HG02623 (cell line): ENCODE measurements around the gene EEIG1.
A peak's percentile ranks its signal among the peaks of the same experiment; 100 is the strongest.

Experiments
- ATAC-seq: cut with Tn5 transposase; IDR thresholded peaks from one replicate; pipeline ENCODE4 v1.9.1; 2021; ENCODE audit warnings: moderate library complexity; ENCODE audit not compliant: unreplicated experiment

EEIG1 gene

DNA sequence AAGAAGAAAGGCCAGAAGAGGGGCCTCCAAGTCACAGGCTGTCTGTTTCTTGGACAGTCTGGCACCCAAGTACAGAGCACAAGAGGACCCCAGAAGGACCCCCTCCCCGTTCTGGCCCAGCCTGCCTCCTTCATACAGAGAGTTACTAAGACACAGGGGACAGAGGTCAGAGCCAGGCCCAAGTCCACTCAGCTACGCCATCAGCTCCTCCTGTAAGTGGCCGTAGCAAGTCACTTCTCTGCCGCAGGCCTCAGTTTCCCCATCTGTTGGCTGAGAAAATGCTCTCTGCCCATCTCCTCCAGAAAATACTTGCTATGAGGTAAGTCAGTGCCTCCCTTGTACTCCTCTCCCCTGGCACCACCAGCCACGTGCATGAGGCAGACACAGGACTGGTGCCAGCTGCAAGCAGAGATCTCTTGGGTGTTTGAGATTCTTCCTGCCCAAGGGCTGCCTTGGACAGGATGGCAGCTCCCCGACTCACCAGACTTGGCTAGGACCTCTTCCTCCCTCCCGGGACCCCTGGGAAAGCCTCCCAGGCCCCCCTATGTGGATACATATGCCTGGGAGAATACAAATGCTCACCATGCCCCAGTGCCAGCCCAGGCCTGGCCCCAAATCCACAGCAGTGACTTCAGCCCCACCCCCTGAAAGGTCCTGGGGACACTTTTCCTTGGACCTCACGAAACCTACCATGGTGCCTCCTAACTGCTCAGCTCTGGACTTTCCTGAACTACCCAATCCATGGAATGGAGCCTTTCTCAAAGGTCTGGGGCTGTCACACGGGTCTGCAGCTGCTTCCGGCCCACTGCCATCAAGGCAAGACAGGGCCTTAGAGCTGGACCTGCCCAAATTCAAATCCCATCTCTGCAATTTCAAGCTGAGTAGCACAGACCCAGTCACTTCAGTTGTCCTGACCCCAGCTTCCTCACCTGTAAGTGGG is 5.1 kb downstream of the EEIG1 start:
- ATAC-seq, result no peak

GRCh38 chr9:127974769-127975261 is 6.0 kb downstream of the EEIG1 start:
- ATAC-seq, result no peak

DNA sequence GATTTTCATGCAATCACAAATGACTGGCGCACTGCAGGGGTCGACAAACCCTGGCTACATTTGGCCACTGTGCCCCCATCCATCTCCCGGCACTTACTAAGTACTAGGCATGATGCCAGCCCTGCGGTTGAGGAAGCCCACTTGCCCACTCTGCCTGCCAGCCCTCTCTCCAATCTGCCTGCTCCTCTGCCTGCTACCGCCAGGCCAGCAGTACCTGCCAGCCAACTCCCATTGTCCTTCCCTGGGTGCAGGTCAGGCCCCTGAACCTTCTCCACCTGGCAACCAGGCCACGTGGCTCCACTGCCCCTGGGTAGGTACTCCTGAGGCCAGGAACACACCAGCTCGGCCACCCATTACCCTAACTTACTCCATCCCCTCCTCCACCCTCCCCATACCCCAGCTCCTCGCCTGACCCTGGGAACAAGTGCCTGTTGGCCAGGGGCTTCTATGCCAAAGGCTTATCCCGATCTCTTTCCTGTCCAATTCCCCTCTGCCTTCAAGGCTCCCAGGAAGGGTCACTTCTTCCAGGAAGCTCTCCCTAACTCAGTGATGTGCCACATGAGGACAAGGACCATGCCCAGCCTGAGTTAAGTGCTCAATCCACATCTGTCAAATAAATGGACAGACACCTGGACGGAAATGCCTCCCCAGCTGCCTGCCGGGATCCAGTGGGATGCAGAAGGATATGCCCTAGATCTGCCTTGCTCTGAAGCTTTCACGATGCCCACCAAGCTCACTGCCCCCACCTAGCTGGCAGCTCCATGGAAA is 6.6 kb downstream of the EEIG1 start:
- no peak for ATAC-seq

- no peak for ATAC-seq
Observed at GRCh38 chr9:127973169-127974000, 7.4 kb downstream of the EEIG1 start.

DNA sequence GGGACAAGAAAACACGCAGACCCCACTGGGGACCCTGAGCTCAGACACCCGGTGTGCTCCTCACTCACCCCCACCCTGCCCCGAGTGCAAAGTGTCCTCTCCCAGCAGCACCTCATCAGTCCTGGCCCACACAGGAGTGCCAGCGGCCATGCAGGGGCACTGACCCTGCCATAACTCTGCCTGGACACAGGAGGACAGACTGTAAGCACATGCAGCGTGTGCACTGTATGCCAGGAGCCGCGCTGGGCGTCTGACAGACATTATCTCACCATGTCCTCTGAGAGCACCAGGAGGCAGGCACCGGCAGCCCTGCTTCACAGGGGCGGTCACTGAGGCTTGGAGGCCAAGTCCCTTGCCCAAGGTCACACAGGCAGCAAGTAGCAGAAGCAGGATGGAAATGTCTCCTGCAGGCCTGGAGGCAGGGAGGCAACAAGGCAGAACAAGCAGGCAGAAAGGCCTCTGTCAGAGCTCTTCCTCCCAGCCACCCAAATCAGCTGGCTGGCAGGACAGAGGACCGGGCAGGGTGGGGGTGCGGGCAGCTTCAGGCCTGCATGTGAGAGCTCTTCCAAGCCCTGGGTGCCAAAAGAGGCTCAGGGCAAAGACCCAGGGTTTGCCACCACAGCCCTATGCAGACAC is 8.4 kb downstream of the EEIG1 start:
- ATAC-seq, result no peak

GRCh38 chr9:127971357-127972235 is 9.2 kb downstream of the EEIG1 start:
- ATAC-seq, result no peak

- peak; percentile 78 for ATAC-seq
Observed at GRCh38 chr9:127970401-127971313, 10.1 kb downstream of the EEIG1 start.

GRCh38 chr9:127968700-127969383 is 11.9 kb downstream of the EEIG1 start:
- ATAC-seq, result no peak

DNA sequence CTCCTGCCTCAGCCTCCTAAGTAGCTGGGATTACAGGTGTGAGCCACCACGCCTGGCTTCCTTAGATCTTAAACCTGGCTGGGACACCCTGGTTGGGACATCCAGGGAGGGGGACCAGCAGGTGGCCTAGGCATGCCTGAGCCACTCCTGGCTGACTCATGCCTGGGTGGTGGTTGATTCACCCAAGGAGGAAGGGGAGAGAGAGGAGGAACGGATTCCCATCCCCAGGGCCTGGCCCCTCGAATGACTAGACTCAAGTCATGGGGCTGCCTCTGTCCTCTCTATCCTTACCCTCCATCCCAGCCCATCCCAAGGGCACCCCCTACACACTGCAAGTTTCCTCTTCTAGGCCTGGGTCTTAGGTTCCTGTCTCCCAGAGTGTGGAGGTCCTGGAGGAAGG is 12.7 kb downstream of the EEIG1 start:
- ATAC-seq, result no peak

DNA sequence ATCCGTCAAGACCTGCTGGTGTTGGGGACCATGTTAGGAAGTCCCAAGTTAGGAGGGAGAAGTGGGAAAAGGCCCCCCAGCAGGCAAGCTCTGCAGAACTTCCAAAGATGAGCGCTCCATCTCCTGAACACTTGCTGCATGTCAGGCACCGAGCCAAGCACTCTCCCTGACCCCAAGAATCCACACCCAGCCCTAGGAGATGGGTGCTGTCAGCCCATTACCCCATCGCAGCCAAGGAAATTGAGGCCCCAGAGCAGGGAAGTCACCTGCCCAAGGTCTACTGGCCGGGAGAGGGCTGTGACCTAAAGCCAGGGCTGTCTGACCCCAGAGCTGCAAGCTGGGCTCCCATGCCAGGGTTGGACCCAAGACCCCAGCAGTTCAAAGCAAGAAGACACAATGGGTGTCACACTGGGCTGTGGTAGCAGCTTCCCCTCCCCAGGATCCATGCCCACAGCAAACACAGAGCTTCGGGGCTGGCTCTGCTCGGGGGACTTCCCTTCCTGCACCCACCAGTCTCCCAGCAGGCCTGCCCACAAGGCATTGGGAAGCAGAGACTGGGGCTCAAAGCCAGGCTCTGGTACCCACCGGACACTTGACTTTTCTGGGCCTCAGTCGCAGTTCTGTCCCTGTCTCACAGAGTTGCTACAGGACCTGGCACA is 13.5 kb downstream of the EEIG1 start:
- ATAC-seq, result no peak

DNA sequence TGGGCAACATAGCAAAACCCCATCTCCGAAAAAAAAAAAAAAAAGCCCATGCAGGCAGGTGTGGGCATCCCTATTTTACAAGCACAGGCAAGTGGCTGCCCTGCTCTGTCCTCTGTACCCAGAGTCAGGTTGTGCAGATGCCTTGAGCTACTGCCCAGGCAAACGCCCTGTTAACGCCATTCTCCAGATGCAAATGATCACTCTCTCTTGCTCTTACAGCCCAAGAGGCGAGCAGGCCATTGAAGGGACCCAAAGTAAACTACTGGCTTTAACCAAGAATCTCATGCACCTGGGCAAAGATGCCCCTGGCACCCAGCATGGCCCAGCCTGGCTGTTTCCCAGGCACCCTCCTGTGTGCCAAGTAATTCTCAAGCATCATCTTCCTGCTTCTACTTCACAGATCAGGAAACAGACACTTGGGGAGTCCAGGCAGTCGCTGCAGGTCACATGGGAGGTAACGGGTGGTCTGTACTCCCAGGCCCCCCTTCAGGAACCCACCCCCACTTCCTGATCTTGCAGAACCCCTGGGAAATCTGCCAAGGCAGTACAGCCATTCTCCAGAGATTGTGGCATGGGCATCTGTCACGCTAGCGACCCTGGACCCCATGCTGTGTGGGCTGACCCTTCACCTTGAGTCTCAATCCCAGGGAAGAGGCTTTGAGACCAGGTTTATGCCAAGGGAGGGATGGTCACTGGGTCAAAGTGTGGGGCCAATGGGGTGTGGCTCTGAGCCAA is 14.2 kb downstream of the EEIG1 start:
- ATAC-seq, result no peak

DNA sequence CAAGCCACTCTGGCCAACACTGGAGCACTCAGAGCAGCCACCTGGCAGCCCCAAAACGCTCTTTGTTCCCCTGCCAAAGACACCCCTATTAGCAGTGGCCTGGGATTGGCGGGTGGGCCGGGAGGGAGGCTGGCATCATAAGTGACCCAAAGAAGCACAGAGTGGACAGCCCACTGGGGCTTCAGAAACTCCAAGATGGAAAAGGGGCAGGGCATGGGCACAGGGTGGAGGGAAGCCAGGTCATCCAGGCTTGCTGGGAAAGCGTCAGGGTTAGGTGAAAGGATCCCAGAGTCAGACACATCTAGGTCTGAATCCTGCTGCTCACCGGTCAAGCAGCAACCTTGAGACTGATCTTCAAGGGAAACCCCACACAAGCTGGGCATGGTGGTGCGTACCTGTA is 14.8 kb downstream of the EEIG1 start:
- ATAC-seq, result no peak

DNA sequence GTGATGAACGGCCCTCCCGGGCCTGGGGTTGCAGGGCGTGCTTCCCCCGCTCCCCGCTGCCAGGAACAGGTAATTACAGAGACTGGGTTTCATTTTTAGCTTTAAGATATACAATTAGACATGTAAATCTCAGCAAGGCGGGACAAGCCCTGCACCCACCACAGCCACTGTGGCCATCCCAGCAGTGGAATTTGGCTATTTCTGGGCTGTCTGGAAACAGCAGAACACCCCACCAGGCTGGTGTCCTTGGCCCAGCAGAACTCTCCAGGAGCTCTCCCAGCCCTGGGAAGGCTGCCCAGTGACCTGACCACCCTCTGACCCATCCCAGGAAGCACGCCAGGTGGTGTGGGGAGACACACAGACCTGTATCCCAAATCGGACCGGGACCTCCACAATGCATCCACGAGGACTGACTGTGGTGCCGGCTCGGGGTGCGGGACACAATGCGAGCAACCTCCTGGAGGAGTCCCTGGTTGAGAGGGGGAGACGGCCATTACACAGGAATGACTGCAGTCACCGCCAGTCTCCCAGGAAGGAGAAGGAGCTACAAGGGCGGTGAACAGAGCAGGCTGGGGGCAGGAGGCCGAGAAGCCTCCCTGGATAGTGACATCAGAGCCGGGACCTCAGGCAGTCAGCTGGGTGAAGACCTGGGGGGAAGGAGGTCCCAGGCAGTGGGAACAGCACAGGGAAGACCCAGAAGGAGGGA is 17.3 kb downstream of the EEIG1 start:
- ATAC-seq, result no peak

- ATAC-seq, result no peak
Observed at GRCh38 chr9:127963041-127963358, 17.8 kb downstream of the EEIG1 start.

DNA sequence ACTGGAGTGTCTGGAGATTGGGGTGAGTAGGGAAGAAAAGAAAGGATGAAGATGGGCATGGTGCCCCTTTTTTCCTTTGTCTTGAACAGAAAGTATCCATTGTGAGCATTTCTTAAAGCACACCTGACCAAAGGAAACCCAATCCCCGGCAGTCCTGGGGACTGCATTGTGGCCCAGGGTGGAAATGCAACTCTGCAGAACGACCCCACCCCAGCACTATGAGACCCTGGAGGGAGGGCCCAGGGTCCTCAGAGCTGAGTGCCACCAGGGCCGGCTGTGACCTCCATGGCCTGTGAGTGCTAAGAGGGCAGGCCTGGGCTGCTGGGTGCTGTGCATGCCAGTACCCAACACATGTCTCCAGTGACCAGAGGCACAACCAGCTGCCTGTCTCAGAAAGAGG is 18.5 kb downstream of the EEIG1 start:
- ATAC-seq, result no peak

- no peak for ATAC-seq
Observed at GRCh38 chr9:127961613-127962155, 19.1 kb downstream of the EEIG1 start.
